HG02763 (cell line): ENCODE data around the gene C10orf71.

ENCODE experiments used
- ATAC-seq: cut with Tn5 transposase; IDR thresholded peaks from one replicate; pipeline ENCODE4 v1.9.1; 2021; ENCODE audit warnings: mild to moderate bottlenecking, moderate library complexity; ENCODE audit not compliant: unreplicated experiment

Gene C10orf71

DNA sequence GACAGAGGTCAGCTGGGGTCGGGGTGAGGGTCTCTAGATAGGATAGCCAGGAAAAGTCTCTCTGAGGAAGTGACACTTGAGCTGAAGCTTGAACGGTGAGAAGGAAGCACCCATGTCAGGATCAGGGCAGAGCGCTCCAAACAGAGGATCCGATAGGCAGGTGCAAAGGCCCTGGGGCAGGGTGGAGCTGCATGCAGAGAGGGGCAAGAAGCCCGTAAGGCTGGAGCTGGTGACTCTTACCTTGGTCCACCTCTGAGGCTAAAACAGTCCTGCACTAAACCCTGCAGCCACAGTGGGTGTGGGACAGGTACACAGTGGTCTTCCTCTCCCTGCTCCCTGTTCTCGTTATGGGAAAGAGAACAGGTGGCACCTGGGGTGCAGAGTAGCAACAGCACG, 5.8 kb upstream of the C10orf71 start:
- ATAC-seq: no peak

DNA sequence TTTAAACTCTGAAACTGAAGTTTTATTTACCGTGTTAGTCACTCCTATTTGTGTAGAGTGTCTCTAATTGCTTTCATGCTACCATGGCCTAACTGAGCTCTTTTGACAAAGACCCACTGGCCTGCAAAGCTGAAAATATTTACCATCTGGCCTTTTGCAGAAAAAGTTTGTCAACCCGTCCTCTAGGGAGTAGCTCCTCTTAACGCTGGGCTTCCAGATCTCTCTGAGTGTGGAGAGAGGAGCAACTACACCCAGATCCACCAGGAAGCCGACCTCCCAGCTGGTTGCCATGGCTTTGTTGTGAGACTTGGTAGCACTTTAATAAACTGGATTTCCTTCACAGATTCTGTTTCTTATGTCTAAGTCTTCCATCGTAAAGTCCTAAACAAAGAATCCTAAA, 4.2 kb upstream of the C10orf71 start:
- ATAC-seq: no peak

DNA sequence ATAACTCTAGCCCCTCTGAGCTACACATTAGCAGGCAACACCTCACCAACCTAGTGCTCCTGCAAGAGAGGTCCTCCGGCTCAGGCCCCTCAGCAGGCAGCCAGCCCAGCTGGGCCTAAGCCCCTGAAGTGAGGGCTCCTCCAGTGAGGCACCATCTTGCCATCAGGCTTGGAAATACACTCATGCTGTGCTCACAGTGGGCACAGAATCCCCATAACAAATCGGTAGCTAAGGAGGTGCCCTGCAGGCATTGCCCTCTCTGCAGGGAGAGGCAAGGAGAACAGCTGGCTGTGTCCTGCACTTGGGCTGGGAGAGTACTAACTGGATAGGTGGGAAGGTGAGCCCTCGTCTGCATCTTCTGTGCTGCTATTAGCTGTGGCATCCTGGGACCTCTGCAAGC, 3.7 kb upstream of the C10orf71 start:
- ATAC-seq: no peak

DNA sequence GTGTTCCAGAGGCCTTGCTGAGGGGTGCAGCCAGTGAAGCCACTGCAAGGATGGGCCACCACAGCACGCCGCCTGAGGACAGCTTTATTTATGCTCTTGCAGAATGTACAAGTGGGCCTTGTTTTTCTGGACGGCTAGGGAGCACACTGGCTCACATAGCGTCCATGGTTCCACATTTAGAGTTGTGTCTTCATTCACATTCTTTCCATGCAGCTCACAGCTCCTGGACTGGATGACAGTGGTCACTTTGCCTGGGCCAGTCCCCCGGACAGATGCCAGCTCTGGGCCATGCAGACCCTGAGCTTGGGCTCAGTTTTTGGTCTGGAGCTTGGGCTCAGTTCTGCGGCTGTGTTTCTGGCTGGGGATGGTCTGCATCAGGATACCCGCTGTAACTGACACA, 2.6 kb upstream of the C10orf71 start:
- ATAC-seq: no peak

DNA sequence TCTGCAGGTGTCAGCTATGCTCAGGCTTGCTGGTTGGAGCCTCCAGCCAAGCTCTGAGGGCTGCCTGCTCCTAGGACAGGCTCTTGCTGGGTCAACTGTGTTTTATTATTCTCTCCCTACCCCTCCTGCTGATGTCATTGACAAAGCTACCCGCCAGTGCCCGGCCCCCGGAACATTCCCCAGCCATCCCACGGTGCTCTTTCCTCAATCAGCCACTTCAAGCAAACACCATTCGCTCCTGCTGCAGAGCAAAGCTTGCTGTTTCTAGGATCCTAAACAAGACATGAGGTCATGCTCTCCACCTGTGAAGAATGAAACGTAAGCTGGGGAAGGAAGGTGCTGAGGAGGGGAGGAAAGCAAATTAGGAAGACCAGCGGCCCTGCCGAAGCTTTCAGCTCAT, 2.1 kb upstream of the C10orf71 start:
- ATAC-seq: no peak

DNA sequence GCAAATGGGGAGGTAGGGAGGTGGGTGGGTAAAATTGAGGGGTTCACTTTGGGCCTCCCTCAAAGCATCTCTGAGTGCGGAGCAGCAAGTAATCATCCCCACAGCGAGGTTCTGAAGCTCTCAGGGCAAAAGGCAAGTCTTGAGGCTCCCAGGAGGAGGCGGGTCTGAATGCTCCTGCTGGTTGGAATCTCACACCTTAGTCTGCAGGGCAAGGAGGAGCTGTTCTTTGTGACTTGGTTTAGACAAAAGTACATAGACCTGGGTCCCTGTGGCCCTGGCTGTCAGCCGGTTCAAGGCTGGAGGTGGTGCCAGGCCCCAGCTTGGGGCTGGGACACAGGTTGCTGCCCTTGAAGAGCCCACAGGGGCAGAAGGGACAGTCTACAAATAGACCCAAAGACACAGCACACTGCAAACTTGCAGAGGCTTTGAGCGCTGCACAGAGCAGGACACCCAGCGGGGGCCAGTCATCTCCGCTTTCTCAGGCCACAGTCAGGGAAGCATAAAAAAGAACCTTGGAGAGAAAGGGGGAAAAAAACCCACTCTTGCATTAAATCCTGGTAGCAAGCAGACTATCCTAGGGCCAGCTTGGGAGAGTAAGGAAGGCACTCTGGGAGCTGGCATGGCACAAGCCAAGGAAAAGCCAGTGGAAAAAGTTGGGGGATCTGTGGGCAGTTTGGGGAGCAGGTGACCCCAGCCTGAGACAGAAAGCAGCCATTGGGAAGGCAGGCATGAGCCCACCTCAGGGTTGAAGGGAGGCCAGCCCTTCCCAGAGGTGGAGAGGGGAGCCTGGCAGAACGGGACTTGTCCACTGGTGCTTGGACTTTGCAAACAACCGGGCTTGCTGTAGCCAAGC, 926 bp upstream of the C10orf71 start:
- no peak for ATAC-seq

DNA sequence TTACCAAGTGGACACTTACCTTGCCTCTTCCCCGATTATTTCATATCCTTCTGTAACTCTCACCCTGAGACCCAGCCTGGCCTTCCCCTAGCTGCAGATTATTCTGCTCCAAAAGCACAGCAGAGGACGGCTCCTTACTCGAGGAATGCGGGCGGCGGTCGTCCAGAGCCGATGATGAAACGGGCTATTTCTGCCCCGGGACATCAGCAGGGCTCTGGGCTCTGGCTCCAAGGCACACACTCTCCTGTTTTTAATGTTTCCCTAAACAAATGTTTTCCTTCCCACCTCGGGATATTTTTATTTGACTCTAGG, 343 bp upstream of the C10orf71 start:
- ATAC-seq: no peak

DNA sequence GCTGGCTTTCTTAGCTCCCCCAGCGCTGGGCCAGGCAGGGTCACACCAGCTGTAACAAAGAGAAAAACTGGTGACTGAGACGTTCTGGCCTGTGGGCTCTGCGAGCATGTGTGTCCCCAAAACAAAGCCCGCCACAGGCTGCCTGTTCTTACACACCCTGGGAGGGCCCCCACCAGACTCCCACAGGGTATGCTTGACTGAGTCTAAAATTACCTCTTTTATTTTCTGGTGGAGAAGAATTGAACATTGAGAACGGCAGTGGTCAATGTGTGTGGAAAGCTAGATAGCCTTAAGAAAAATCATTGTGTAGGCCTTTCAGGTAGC, 808 bp downstream of the C10orf71 start:
- peak; percentile 91 for ATAC-seq

DNA sequence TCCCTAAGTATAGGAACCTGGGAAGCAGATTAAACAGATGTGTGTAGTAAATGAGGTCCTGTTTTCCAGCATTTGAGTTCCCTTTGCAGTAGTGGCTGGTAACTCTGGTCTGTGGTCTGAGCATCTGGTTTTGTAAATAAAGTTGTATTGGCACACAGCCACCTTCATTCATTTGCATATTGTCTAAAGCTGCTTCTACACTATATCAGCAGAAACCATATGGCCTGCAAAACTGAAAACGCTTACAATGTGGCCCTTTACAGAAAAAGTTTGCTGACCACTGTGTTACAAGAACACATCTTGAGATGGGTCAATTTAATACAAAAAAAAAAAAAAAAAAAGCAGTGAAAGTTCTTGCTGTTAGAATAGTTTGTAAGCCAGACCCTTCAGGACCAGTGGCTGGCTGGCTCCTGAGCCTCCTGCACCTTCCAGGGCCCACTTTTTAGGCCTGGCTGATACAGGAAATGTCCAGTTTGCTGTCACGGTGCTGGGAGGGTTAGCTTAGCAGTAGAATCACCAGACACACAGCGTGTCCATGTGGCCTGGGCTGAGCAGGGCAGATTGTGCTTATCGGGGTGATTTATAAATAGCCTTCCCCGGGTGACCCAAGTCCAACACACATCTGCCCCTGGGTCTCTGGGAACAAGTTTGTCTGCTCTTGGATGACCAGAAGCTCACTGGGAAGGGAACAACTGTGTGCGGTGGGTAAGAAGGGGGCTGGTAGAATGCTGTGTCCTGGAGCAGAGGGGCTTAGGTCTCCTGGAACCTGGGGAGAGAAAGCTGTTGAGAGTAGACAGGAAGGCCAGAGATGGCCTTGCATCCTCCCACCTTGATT, 1.4 kb downstream of the C10orf71 start:
- peak; percentile 88 for ATAC-seq

DNA sequence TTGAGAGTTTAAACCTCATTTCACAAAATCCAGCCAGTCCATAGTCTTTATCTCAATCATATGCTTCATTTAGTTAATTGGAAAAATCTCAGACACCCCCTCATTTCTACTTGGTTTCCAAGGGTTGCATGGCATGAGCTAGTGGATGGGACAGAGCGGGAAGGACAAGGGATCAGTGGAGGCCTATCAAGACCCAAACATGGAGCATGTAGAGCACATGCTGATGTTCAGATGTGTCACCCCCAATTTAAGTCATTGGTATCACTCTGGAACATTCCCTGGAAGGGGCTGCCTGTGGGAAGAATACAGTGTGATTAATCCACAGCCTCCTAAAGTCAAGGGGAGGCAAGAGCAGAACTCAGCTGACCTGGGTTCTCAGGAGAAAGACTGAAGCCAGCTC, 2.3 kb downstream of the C10orf71 start:
- no peak for ATAC-seq

DNA sequence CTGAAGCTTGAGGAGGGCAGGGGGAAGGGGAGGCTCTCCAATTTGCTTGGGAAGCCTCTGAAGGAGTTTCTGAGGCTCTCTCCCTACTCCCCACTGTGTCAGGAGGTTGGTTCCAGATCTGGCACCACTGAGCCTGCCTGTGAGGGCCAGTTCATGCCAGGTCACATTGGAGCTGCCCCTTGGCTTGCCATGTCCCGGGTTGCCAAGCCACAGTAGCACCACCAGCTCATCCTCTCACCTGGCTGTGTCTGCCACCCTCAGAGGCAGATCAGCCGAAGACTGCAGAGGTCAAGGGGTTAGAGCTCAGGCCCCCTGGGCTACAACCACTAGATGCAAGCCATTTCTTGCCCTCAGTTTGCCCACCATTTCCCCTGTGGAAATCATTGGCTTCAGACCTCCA, 3.1 kb downstream of the C10orf71 start:
- ATAC-seq: no peak

DNA sequence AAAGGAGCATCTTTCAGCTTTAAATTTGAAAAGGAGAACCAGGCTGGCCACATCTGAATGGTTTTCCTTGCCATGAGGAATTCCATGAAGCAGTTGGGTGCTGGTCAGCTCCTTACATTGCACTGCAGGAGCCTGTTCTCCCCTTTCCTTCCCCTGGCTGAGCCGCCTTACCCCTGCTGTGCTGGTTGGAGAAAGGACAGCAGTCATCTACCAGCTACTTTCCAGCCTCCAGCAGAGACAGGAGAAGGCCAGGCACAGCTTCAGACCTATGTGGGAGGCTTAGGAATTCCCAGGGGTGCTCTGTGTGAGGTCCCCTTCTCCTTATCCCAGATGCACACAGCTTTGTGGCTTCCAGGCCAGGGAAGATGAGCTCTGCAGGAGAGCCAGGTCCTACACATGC, 4.7 kb downstream of the C10orf71 start:
- ATAC-seq: no peak

DNA sequence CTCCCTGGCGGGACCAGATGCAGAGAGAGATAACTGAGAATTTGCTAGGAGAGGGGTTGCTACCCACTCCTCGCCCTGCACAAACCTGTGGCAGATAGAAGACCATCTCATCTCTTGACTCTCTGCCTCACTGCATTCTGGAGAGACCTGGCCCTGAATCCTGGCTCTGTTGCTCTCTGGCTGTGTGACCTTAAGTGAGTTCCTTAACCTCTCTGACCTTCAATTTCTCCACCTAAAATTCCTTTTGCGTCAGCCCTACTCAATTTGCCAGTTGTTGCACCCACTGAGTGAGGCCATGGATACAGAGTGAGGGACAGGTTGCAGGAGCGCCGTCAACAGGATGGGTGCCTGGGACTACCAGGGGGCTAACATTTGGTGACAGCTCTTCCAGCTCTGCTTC, 5.2 kb downstream of the C10orf71 start:
- ATAC-seq: no peak

DNA sequence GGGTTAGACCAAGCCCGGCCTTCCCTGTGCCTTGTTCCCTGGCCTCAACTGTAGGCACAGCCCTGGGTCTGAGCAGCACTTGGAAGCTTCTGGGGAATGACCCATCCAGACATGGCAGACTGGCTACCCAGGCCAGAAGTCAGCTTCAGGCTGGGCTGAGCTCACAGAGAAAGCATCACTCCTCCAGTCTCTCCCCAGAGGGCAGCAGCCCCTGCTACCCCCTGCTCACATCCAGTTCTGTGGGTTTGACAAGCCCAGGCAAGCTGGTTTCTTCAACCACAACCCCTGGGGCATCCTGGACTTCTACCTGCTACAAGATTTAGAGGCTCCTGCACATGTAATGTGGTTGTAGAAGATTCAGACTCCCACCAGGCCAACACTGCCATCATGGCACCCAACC, 9.0 kb downstream of the C10orf71 start:
- ATAC-seq: no peak

DNA sequence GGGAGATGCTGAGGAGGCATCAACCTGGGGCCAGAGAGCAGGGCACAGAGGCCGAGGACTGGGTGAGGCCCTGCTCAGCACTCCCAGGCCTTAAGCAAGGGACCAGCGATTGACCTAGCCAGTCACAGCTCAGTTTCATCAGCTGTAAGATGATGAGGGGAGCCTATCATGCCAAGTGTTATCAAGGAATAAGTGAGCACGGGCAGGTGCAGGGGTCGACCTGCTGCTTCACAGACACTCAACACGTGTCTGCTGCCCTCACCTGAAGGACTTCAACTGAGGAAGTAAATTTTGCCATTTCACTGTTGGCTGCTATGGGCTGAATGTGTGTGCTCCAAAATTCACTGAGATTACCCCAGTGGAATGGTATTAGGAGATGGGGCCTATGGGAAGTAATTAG, 9.9 kb downstream of the C10orf71 start:
- ATAC-seq: no peak

DNA sequence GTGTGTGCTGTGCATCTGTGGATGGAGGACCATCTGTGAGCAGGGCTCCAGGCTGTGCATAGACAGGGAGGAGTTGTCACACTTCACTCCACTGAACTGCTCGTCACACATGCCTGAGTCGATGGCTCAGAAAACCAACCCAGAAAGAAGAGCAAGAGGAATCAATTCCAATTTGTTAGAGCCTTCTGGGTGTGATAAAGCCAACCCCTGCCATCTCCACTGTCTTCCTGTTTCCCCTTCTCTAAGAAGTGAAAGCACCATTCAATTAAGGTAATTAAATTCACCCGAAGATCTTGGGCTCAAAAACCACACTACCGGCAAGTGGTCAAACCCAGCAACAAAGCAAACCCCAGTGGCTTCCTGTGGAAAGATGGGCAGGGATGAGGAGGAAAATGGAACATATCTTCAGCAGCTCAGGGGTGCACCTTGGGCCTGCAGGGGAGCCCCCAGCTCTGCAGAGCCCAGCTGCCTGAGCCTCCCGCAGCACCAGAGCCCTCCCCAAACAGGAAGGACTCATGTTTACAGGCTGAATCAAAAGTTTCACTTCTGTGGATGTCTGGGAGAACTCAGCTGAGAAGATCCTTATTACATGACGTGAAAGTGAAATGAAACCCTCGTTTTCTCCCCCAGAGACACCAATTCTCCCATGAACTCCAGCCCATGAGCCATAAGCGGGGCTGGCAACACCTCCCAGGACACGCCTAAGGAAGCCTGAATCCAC, 10.9 kb downstream of the C10orf71 start:
- no peak for ATAC-seq

DNA sequence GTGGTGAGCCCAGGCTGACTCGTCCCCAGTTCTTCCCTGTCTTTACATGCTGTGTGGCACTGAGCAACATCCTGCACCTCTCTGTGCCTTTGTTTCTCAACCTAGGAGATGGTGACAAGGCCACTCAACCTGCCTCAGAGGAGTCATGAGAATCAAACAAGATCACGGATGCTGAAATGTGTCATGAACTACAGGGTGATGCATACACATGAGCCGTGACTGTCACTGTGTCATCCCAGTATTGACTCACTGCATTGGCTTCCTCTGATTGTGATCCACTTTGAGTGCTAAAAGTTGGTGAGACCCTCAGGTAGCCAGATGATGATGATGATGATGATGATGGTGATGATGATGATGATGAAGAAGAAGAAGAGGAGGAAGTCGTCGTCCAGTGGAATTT, 11.5 kb downstream of the C10orf71 start:
- ATAC-seq: no peak

DNA sequence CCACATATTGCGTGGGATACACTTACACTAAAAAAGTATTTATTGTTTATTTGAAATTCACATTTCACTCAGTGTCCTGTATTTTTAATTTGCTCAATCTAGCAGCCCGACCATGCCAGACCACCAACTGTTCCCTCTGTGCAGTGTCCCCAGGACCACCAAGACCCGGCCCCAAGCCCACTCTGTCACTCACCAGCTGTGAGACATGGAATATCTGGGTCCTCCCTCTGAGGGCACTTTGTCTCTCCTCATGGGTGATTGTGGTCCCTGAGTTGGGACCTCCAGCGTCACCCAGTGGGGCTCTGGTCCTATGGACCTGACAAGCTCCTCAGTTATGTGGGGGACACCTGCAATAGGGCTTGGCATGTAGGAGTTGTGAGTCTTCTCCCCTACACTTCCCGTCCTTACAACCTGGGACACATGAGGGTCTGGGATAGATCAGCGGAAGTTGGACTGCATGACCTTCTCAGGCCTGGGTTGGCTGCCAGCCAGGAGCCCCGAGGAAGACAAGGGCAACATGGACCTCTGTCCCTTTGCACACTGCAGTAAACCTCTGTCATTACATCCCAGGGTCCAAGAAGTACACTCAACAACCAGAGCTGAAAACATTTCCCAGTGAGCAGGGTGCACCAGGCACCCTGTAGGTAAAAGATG, 12.1 kb downstream of the C10orf71 start:
- ATAC-seq: no peak

DNA sequence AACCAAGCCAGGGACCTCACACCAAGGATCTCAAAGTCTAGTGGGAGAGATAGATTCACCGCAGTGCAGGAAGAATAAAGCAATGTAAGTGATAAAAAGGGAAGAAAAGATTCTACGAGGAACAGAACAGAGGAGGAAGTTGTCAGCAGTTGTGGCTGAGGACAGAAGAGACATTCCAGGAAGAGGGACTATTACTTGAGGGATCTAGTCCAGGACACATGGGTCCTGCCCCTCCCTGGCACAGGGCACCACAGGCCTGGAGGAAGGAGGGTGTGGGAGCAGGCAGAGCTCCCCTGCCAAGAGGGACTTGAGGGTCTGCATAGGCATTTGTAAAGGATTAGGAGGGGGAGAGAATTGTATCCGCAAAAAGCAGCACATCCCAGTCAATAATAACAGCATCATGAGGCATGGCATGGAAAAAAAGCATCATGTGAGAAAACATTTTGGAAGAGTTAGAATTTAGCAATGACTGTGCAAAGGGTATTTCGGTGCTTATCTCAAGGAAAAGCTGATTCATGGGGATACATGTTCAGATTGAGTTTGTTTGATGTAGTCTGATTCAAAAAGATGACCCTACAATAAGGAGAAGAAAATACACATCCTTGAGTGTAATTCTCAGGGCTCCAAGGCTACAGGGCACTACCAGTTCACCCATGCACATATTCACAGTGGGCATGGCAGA, 12.7 kb downstream of the C10orf71 start:
- no peak for ATAC-seq

DNA sequence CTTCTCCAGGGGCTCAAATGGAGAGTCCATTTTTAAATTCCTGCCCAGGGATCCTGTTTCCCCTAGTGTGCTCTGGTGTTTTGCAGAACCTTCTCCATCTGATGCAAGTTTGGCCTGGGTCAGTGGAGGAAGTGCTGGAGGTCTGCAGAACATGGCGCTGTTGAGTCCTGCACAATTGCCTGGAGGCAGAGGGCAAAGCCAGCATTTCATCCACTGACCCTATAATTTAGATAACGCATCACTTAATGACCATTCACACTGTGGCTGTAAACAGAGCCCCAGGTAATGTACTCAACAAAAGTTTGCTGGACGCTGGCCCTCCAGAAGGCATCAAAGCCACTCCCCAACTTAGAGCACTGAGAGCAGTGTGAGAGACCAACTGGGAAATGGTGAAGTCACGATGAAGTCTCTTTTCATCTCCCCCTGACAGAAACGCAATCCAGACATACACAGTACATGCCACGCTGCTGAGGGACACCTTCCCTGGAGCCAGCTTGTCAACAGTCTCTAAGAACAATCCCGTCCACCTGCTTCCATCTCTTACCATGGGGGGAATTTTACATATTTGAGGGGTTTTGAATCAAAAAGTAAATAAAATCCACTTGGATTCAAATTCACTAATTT, 13.4 kb downstream of the C10orf71 start:
- ATAC-seq: no peak
